Cerebellar cortex (tissue), 1 donor: Measurements from ENCODE around the gene CDKN2AIPNL.
"Not testable (repeated sequence)": the region's sequence is repeated elsewhere in the genome, so short reads cannot be mapped to it uniquely, and the experiment has no call there.

Source experiments
- DNase-seq: peaks from one replicate; pipeline ENCODE4 v3.0.0-alpha.2; 2015; ENCODE audit warnings: low spot score

CDKN2AIPNL gene

GRCh38 chr5:134397196-134397595 is 14.5 kb downstream of the CDKN2AIPNL start:
- DNase-seq: no peak

DNA sequence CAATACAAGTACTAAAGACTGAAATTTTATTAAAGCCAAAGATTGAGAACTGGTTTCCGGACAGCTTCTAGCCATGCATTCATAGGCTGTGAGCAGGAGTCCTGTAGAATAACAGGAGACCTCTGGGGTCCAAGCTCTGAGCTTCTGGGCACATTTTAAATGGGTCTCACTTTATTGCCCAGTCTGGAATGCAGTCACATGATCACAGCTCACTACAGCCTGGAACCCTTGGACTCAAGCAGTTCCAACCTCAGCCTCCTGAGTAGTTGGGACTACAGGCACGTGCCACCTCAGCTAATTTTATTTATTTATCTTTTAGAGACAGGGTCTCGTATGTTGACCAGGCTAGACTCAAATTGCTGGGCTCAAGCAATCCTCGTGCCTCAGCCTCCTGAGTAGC is 15.4 kb downstream of the CDKN2AIPNL start:
- no peak for DNase-seq

- DNase-seq: no peak
Observed at GRCh38 chr5:134394932-134395331, 16.7 kb downstream of the CDKN2AIPNL start.

DNA sequence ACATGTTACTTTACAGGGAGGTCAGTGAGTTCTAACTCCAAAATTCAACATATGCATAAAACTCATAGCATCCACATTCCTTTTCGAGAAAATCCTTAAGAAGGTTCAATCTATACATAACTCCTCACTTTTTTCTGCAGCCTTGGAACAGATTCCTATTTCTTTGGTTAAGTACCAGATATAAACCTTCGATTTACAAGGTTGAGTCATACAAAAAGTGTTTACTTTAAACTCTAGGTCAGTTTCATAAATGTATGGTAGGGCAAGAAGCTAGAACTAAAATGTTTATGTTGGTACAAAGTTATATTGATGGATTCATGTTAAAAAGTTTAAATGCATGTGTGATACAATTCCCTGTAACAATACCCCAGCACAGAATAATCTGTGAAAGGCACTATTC is 19.4 kb downstream of the CDKN2AIPNL start:
- DNase-seq: no peak

DNA sequence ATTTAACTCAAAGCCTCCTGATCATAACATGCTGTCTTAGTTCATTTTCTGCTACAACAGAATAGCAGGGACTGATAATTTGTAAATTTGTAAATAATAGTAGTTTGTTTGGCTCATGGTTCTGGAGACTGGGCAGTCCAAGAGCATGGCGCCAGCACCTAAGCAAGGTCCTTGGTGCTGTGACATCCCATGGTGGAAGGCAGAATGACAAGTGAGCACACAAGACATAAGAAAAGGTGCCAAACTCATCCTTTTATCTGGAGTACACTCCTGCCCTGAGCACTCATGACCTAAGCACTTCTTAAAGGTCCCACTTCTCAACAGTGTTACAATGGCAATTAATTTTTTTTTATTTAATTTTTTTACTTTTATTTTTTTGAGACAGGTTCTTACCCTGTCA is 24.2 kb downstream of the CDKN2AIPNL start:
- no peak for DNase-seq

- DNase-seq: no peak
Observed at GRCh38 chr5:134383980-134384697, 27.5 kb downstream of the CDKN2AIPNL start.

GRCh38 chr5:134382204-134382603 is 29.5 kb downstream of the CDKN2AIPNL start:
- not testable (repeated sequence) for DNase-seq

- DNase-seq: no peak
Observed at GRCh38 chr5:134380346-134380745, 31.3 kb downstream of the CDKN2AIPNL start.

- no peak for DNase-seq
Observed at GRCh38 chr5:134374232-134374631, 37.4 kb downstream of the CDKN2AIPNL start.

- not testable (repeated sequence) for DNase-seq
Observed at GRCh38 chr5:134373633-134374032, 38.0 kb downstream of the CDKN2AIPNL start.

DNA sequence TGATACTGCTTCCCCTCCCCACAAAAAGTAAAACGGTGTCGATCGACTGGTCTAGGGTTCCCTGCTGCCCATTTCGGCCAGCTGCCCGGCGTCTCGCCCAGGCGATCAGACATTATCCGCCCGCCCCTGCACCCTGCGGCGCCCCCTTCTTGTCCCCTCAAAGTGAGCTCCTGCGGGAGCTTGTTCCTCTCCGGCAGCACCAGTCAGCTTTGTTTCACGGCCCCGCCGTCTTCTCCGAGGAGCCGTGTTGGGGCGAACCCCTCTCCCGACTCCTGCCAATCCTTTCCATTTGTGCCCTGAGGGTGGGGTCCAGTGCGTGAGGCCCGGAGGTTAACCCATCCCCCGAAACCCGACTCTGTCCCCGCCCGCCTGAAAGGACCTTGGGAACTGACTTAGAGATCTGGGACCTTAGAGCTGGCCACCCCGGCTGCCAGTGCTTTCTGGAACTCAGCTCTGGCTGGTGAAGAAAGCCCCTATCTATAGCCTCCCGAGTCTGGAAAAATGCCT is 39.8 kb downstream of the CDKN2AIPNL start:
- DNase-seq: peak; percentile 56

GRCh38 chr5:134370871-134371833 is 40.5 kb downstream of the CDKN2AIPNL start, which contains the start of gene UBE2B:
Gene UBE2B (plus strand): TSS chr5:134371569. CDS start chr5:134371596, 27 bp downstream.
- peak; percentile 100 for DNase-seq

- no peak for DNase-seq
Observed at GRCh38 chr5:134370311-134370870, 41.3 kb downstream of the CDKN2AIPNL start.

DNA sequence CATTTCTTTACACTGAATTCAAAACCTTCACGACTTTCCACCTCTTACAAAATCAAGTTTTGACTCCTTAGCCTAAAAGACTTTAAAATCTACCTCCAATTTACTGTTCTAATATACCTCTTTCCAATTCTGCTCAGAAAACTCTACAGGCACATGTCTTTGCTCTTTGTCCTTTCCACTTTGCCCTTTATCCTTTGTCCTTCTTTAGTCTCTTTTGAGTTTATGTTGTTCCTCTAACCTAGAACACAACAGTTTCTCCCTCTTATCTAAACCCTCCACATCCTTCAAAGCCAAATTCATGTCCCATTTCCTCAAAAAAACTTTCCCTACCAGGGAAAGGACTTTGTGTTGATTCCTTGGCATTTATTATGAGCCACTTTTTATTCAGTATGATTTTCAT is 46.1 kb downstream of the CDKN2AIPNL start:
- no peak for DNase-seq

- no peak for DNase-seq
Observed at GRCh38 chr5:134355681-134356080, 56.0 kb downstream of the CDKN2AIPNL start.
